ENCODE data around the gene PPM1K.

- no peak for TF ChIP-seq POLR2A (IDR thresholded peaks at IDR 0.05)
- TF ChIP-seq, protein P1, sequence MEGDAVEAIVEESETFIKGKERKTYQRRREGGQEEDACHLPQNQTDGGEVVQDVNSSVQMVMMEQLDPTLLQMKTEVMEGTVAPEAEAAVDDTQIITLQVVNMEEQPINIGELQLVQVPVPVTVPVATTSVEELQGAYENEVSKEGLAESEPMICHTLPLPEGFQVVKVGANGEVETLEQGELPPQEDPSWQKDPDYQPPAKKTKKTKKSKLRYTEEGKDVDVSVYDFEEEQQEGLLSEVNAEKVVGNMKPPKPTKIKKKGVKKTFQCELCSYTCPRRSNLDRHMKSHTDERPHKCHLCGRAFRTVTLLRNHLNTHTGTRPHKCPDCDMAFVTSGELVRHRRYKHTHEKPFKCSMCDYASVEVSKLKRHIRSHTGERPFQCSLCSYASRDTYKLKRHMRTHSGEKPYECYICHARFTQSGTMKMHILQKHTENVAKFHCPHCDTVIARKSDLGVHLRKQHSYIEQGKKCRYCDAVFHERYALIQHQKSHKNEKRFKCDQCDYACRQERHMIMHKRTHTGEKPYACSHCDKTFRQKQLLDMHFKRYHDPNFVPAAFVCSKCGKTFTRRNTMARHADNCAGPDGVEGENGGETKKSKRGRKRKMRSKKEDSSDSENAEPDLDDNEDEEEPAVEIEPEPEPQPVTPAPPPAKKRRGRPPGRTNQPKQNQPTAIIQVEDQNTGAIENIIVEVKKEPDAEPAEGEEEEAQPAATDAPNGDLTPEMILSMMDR (IDR thresholded peaks at IDR 0.05): no peak
Observed at GRCh38 chr4:88257726-88258125, 26.6 kb downstream of the PPM1K start.
